ENCODE results near the gene GAREM2. TPM values are rescaled to one million over a fixed set of nuclear protein-coding genes. Genes with fewer than 3 reads are reported as not detected.
"Not testable (repeated sequence)": the region's sequence is repeated elsewhere in the genome, so short reads cannot be mapped to it uniquely, and the experiment has no call there.

Gene GAREM2
- total RNA-seq, 1 donor from 2014 or later, result 27.5 TPM

GRCh38 chr2:26164641-26165211, 8.2 kb upstream of the GAREM2 start:
- H3K36me3 Mint-ChIP-seq, result no peaks in the 10 kb centered on the region
- DNase-seq (ENCODE audit: low spot score in 2 of 2, unreplicated experiment in 2 of 2), result no peak
- peaks cover 2% of the 10 kb centered on the region for H3K27me3 Mint-ChIP-seq (ENCODE audit: low read depth)
- no peaks in the 10 kb centered on the region for H3K9me3 Mint-ChIP-seq
- TF ChIP-seq, protein P1, sequence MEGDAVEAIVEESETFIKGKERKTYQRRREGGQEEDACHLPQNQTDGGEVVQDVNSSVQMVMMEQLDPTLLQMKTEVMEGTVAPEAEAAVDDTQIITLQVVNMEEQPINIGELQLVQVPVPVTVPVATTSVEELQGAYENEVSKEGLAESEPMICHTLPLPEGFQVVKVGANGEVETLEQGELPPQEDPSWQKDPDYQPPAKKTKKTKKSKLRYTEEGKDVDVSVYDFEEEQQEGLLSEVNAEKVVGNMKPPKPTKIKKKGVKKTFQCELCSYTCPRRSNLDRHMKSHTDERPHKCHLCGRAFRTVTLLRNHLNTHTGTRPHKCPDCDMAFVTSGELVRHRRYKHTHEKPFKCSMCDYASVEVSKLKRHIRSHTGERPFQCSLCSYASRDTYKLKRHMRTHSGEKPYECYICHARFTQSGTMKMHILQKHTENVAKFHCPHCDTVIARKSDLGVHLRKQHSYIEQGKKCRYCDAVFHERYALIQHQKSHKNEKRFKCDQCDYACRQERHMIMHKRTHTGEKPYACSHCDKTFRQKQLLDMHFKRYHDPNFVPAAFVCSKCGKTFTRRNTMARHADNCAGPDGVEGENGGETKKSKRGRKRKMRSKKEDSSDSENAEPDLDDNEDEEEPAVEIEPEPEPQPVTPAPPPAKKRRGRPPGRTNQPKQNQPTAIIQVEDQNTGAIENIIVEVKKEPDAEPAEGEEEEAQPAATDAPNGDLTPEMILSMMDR (IDR thresholded peaks at IDR 0.05; ENCODE audit: unreplicated experiment), result no peak
- no peak overlapping the region for H3K4me3 Mint-ChIP-seq
- H3K4me1 Mint-ChIP-seq, result no peaks in the 10 kb centered on the region
- H3K27ac Mint-ChIP-seq, result no peak overlapping the region

DNA sequence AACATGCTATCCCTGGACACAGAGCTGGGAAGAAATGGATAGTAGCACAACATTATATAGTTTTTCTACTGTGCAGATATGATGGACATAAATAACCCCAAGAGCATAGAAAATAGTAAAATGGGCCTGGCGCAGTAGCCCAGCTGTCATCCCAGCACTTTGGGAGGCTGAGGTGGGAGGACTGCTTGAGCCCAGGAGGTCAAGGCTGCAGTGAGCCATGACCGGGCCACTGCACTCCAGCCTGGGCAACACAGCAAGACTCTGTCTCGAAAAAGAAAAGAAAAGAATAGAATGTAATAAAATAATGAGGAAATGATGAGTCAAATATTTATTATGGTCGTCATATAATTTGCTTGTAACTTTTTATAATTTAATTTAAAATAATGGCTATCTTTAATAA, 7.5 kb upstream of the GAREM2 start:
- no peak overlapping the region for H3K27ac Mint-ChIP-seq

GRCh38 chr2:26166541-26166940, 6.3 kb upstream of the GAREM2 start:
- not testable (repeated sequence) for H3K36me3 Mint-ChIP-seq; DNase-seq (ENCODE audit: low spot score in 2 of 2, unreplicated experiment in 2 of 2); H3K9me3 Mint-ChIP-seq; H3K4me1 Mint-ChIP-seq; H3K4me3 Mint-ChIP-seq; H3K27ac Mint-ChIP-seq; H3K27me3 Mint-ChIP-seq (ENCODE audit: low read depth)

More for the DNA sequence above, 7.5 kb upstream of the GAREM2 start:
- H3K4me1 Mint-ChIP-seq, result no peaks in the 10 kb centered on the region
- peaks cover 2% of the 10 kb centered on the region for H3K27me3 Mint-ChIP-seq (ENCODE audit: low read depth)
- H3K4me3 Mint-ChIP-seq, result no peak overlapping the region
- no peak for DNase-seq (ENCODE audit: low spot score in 2 of 2, unreplicated experiment in 2 of 2)
- no peaks in the 10 kb centered on the region for H3K36me3 Mint-ChIP-seq
- TF ChIP-seq, protein P1 (IDR thresholded peaks at IDR 0.05; ENCODE audit: unreplicated experiment), result no peak
- no peaks in the 10 kb centered on the region for H3K9me3 Mint-ChIP-seq

DNA sequence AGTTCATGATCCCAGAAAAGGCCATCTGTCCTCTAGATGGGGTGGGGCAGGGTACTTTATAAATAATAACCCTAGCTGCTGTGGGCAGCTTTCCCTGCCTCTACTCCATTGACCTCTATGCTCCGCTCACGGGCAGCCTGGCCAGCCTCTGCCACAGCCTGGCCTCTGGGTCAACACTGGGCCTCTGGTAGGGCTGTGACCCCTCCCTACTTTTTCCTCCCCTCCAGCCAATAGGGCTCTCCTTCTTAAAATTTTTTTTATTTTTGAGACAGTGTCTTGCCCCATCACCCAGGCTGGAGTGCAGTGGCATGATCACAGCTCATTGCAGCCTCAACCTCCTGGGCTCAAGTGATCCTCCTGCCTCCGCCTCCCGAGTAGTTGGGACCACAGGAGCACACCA, 4.1 kb upstream of the GAREM2 start:
- TF ChIP-seq, protein P1 (IDR thresholded peaks at IDR 0.05; ENCODE audit: unreplicated experiment), result no peak
- Mint-ChIP-seq H3K4me3 (no peak overlapping the region), H3K27ac (no peak overlapping the region), H3K9me3 (no peaks in the 10 kb centered on the region), H3K4me1 (peaks cover 3% of the 10 kb centered on the region), H3K27me3 (ENCODE audit: low read depth) (peaks cover 16% of the 10 kb centered on the region), H3K36me3 (no peaks in the 10 kb centered on the region)
- no peak for DNase-seq (ENCODE audit: low spot score in 2 of 2, unreplicated experiment in 2 of 2)

- Mint-ChIP-seq H3K27ac (no peak overlapping the region), H3K4me1 (peaks cover 3% of the 10 kb centered on the region), H3K27me3 (ENCODE audit: low read depth) (peaks cover 17% of the 10 kb centered on the region), H3K4me3 (no peak overlapping the region), H3K9me3 (no peaks in the 10 kb centered on the region), H3K36me3 (no peaks in the 10 kb centered on the region)
- TF ChIP-seq, protein P1 (IDR thresholded peaks at IDR 0.05; ENCODE audit: unreplicated experiment), result no peak
- no peak for DNase-seq (ENCODE audit: low spot score in 2 of 2, unreplicated experiment in 2 of 2)
Measured at GRCh38 chr2:26169226-26169625, 3.7 kb upstream of the GAREM2 start.

GRCh38 chr2:26169681-26170414, 3.0 kb upstream of the GAREM2 start:
- Mint-ChIP-seq H3K9me3 (no peaks in the 10 kb centered on the region), H3K4me1 (peaks cover 10% of the 10 kb centered on the region), H3K4me3 (no peak overlapping the region), H3K36me3 (no peaks in the 10 kb centered on the region), H3K27ac (no peak overlapping the region), H3K27me3 (ENCODE audit: low read depth) (peaks cover 20% of the 10 kb centered on the region)
- TF ChIP-seq, protein P1 (IDR thresholded peaks at IDR 0.05; ENCODE audit: unreplicated experiment), result no peak
- no peak for DNase-seq (ENCODE audit: low spot score in 2 of 2, unreplicated experiment in 2 of 2)
